ENCODE results near the gene HDAC10.

The HDAC10 gene, protein sequence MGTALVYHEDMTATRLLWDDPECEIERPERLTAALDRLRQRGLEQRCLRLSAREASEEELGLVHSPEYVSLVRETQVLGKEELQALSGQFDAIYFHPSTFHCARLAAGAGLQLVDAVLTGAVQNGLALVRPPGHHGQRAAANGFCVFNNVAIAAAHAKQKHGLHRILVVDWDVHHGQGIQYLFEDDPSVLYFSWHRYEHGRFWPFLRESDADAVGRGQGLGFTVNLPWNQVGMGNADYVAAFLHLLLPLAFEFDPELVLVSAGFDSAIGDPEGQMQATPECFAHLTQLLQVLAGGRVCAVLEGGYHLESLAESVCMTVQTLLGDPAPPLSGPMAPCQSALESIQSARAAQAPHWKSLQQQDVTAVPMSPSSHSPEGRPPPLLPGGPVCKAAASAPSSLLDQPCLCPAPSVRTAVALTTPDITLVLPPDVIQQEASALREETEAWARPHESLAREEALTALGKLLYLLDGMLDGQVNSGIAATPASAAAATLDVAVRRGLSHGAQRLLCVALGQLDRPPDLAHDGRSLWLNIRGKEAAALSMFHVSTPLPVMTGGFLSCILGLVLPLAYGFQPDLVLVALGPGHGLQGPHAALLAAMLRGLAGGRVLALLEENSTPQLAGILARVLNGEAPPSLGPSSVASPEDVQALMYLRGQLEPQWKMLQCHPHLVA

DNA sequence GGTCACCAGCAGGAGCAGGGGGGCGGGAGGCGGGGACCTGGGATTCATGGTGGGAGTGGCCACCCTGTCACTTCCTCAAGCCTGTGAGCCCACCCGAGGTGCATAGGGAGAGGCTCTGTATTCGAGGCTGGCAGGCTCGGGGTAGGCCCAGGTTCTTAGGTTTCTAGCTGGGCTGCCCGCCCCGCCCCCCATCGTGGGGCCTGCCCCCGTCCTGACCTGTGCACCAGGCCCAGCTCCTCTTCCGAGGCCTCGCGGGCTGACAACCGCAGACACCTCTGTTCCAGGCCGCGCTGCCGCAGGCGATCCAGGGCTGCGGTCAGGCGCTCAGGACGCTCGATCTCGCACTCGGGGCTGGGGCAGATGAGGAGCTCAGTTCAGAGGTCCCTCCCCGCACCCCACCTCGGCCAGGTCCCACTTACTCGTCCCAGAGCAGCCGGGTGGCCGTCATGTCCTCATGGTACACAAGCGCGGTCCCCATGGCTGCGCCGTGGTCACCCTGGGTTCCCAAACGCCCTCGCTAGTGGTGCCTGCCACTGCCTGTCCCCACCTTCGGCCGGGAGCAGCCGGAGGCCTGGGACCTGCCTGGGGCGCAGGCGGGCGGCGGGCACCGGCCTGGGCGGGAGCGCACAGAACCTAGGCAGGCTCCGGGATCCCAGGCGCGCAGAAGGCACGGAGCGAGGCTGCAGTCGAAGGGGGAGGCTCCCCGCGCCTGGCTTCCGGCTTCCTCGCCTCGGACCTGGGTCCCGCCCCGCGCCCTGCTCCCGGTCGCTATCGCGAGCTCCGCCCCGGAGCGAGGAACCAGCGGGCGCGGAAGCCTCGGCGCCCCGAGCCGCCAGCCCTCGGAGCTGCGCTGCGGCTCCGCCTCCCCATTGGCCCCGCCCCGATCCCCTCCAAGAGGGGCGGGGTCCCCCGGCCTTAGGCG, at the start of gene HDAC10:
Gene HDAC10, minus strand, starts transcription at position 711 of the 922 bp plus-strand sequence. Its CDS starts 233 bp downstream, at position 478.
- peak within 1 kb of the TSS; percentile 63 to 66 for H3K4me3 ChIP-seq (ENCODE audit: low read depth in 1 of 2, low read length in 2 of 2)
- no peaks in the 10 kb centered on the region for H3K27me3 ChIP-seq (ENCODE audit: control insufficient read depth in 1 of 2, insufficient read depth in 2 of 2, low read length in 2 of 2)
- H3K27ac ChIP-seq (ENCODE audit: low read depth, low read length): peak within 1 kb of the TSS; percentile 52
- peaks cover 19% of the 10 kb centered on the region for H3K4me1 ChIP-seq (ENCODE audit: insufficient read depth, low read length)
- H3K9me3 ChIP-seq (ENCODE audit: low read length): no peaks in the 10 kb centered on the region
- H3K36me3 ChIP-seq (ENCODE audit: insufficient read depth, low read length): peaks cover 9% of the 10 kb centered on the region
- peak within 1 kb of the TSS; percentile 44 for H3K9ac ChIP-seq (ENCODE audit: low read length)

DNA sequence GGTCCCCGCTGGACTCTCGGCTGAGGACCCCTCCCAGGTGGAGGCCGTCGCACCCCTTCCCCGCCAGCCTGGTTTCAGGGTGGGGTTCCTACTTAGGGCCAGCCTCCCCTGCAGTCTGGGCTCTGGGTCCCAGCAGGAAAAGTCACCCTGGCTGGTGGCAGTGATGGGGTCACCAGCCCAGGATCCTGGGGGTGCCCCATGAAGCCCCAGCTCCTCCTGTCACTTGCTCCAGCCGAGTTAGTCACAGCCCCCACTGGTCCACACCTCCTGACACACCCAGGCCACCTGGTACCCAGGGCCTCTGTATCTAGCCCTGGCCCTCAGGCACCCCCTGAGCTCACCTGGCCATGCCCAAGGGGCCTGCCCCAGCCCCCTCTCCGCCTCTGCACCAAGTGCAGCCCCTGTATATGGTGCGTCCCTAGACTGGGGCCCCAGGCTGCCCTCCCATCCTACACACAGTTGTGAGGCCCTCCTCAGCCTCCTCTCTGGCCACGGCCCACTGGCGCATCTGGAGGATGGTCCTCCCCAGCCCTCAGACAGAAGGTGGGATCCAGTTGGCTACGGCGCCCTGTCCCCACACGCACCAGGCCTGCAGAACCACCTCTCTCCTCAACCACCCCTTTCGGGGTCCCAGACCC, 49.7 kb upstream of the HDAC10 start:
- H3K27ac ChIP-seq (ENCODE audit: low read depth, low read length): peak overlapping the region; percentile 35
- H3K9ac ChIP-seq (ENCODE audit: low read length): peak overlapping the region; percentile 5
- H3K9me3 ChIP-seq (ENCODE audit: low read length): no peaks in the 10 kb centered on the region
- no peaks in the 10 kb centered on the region for H3K36me3 ChIP-seq (ENCODE audit: insufficient read depth, low read length)
- no peak overlapping the region for H3K4me3 ChIP-seq (ENCODE audit: low read depth in 1 of 2, low read length in 2 of 2)
- H3K27me3 ChIP-seq (ENCODE audit: control insufficient read depth in 1 of 2, insufficient read depth in 2 of 2, low read length in 2 of 2): no peaks in the 10 kb centered on the region
- H3K4me1 ChIP-seq (ENCODE audit: insufficient read depth, low read length): peaks cover 70% of the 10 kb centered on the region

DNA sequence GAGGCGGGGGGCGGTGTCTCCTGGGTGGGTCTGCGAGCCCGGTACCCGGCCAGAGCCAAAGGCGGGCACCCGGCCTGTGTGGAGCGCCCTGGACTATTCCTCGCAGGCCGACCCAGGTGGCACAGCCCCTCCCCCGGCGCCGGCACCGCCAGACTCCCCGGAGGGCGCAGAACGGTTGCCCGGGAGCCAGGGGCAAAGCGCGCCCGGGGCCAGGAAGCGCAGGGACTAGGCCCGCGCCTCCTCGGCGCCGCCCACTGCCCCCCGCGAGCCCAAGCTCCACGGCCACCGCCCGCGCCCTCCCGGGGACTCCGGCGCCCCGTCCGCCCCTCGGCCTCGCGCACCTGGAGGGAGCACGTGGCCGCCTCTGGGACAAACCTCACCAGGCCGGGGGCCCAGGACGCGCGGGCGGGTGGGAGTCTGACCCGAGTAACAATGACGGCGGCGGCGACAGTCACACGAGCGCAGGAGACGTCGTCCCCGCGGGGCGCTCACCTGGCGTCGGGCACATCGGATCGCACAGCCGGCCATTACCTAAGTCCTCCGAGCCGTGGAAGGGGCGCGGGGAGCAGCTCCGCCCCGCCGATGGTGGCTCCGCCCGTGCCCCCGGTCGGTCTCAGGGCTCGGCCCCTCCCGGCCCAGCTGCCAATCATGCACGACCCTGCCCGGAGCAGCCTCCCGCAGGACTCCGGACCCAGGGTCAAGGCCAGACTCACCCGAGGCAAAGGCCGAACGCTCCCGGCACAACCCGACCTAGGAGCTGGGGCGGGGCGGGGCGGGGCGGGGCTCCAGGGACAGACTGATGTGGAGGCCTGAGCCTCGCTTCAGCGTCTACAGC, 48.9 kb upstream of the HDAC10 start:
- Histone ChIP-seq H3K36me3 (ENCODE audit: insufficient read depth, low read length) (no peaks in the 10 kb centered on the region), H3K4me3 (ENCODE audit: low read depth in 1 of 2, low read length in 2 of 2) (no peak overlapping the region), H3K27me3 (ENCODE audit: control insufficient read depth in 1 of 2, insufficient read depth in 2 of 2, low read length in 2 of 2) (no peaks in the 10 kb centered on the region), H3K4me1 (ENCODE audit: insufficient read depth, low read length) (peaks cover 69% of the 10 kb centered on the region), H3K27ac (ENCODE audit: low read depth, low read length) (peak overlapping the region; percentile 1), H3K9me3 (ENCODE audit: low read length) (no peaks in the 10 kb centered on the region), H3K9ac (ENCODE audit: low read length) (no peak overlapping the region)

DNA sequence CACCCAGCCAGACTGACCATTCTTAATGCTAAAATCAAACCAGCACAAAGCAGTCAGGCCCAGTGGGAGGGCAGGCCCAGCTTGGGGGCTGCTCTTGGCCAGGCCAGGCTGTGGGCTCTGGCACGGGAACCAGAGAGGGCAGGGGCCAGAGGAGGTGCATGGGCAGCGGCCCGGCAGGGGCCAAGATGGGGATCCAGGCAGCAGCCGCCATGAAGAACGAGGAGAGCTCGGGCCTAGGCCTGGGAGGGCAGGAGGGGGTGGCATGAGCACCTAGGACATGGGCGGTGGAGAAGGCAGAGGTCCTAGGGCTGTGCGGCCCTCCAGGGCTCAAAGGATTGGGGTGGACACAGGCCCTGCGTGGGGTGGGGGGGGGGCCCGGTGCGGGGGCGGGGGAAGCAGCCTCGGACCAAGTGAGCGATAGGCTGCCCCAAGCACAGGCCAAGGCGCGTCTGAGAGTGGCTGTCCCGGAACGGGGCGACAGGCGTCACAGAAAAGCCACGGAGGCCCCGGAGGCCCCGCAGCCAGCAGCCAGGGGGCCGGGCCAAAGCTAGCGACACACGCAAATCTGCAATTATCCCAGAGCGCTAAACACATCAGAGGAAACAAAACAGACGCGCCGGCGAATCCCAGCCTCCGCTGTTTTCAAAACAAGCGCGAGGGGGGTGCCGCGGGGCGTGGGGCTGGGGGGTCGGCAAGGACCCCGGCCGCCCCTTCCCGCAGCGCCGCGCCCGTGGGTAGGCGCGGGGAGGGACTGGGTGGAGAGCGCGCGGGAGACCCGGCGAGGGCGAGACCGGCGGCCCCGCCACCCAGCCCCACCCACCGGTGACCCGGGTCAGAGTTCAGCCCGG, 48.1 kb upstream of the HDAC10 start:
- Histone ChIP-seq H3K4me1 (ENCODE audit: insufficient read depth, low read length) (peaks cover 68% of the 10 kb centered on the region), H3K9ac (ENCODE audit: low read length) (no peak overlapping the region), H3K36me3 (ENCODE audit: insufficient read depth, low read length) (no peaks in the 10 kb centered on the region), H3K27me3 (ENCODE audit: control insufficient read depth in 1 of 2, insufficient read depth in 2 of 2, low read length in 2 of 2) (no peaks in the 10 kb centered on the region), H3K27ac (ENCODE audit: low read depth, low read length) (peak overlapping the region; percentile 1), H3K9me3 (ENCODE audit: low read length) (no peaks in the 10 kb centered on the region), H3K4me3 (ENCODE audit: low read depth in 1 of 2, low read length in 2 of 2) (no peak overlapping the region)

DNA sequence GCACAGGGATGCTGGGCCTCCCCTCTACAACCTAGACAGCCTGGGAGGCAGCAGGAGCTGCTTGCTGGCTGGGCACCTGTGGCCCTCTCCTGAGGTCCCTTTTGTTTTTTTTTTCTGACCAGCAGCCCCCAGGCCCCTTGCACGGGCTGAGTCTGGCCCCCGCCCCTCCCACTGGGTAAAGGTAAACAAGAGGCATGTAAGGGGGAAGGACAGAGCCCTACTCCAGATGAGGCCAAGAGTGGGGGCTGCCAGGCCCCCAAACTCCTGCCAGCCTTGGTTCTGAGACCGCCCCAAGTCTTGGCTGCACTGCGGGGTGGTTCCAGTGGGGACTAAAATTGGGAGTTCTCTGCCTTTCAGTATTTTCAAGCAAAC, 47.2 kb upstream of the HDAC10 start:
- H3K4me3 ChIP-seq (ENCODE audit: low read depth in 1 of 2, low read length in 2 of 2): no peak overlapping the region
- H3K9me3 ChIP-seq (ENCODE audit: low read length): no peaks in the 10 kb centered on the region
- H3K36me3 ChIP-seq (ENCODE audit: insufficient read depth, low read length): no peaks in the 10 kb centered on the region
- no peak overlapping the region for H3K27ac ChIP-seq (ENCODE audit: low read depth, low read length)
- no peaks in the 10 kb centered on the region for H3K27me3 ChIP-seq (ENCODE audit: control insufficient read depth in 1 of 2, insufficient read depth in 2 of 2, low read length in 2 of 2)
- H3K4me1 ChIP-seq (ENCODE audit: insufficient read depth, low read length): peaks cover 66% of the 10 kb centered on the region
- H3K9ac ChIP-seq (ENCODE audit: low read length): no peak overlapping the region

DNA sequence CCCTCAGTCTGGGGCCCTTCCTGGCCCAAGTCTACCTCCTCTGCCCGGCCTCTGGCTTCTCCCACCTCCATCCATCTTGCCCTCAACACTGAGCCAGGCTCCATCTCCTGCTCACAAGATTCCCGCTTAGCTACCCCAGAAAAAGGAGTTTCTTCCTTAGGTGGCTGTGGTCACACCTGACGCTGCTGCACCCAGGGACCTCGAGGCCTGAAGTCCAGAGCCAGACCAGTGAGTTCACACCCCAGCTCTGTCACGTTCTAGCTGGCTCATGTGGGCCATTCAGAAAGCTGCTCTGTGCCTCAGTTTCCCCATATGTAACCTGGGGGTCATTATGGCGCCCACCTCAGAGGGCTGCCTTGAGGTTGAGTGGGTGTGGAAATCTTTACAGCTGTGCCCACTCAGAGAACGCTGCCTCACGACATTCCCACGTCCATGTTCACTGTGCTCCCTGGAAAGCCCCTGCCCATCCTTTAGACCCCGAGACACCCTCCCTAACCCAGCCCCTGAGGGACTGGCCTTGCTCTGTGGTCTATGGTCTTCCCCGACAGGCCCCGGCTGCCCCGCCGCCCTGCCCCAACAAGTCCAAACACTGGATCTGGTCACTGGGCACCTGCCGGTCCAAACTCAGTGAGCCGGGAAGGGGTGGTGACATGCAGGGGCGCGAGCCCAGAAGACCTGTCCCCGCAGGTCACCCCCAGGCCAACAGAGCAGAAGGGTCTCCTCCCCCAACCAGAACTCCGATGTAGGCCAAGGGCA, 46.6 kb upstream of the HDAC10 start:
- no peak overlapping the region for H3K27ac ChIP-seq (ENCODE audit: low read depth, low read length)
- H3K4me1 ChIP-seq (ENCODE audit: insufficient read depth, low read length): peaks cover 65% of the 10 kb centered on the region
- no peaks in the 10 kb centered on the region for H3K9me3 ChIP-seq (ENCODE audit: low read length)
- no peak overlapping the region for H3K9ac ChIP-seq (ENCODE audit: low read length)
- no peak overlapping the region for H3K4me3 ChIP-seq (ENCODE audit: low read depth in 1 of 2, low read length in 2 of 2)
- H3K36me3 ChIP-seq (ENCODE audit: insufficient read depth, low read length): no peaks in the 10 kb centered on the region
- no peaks in the 10 kb centered on the region for H3K27me3 ChIP-seq (ENCODE audit: control insufficient read depth in 1 of 2, insufficient read depth in 2 of 2, low read length in 2 of 2)

DNA sequence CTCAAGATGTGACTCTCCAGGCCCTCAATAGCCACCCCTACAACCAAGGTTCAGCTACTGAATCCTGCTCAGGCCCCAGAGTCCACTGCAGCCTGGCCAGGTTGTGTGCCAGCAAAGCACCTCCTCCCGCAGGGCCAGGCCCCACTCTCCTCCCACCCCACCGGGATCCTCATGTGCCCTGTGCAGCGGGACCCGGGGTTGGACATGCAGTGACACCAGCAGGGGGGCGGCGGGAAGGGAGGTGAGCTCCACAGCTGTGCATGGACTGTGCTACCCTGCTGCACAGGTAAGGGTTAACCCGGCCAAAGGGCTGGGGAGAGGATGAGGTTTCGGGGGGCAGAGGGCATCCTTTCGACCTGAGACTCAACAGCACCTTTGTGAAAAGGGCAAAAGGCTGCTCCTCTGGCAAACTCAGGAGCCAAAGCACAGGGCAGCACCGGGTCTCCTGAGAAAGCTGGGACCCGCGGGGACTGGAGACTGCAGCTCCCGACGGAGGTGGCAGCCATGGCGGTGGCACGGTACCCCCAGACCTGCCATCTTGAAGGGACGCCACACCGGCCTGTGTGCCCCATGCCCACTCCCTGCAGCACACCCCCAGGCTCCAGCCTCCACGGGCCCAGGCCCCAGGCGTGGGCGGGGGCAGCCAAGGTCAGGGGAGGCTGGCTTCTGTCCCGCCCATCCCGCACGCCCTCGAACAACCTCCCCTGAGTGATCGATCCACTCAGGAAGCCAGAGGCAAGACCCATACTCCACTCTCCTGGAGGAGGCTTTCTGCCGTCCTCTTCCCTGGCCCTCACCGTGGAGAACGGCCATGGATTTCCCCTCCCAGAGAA, 45.8 kb upstream of the HDAC10 start:
- Histone ChIP-seq H3K9ac (ENCODE audit: low read length) (no peak overlapping the region), H3K4me3 (ENCODE audit: low read depth in 1 of 2, low read length in 2 of 2) (no peak overlapping the region), H3K9me3 (ENCODE audit: low read length) (no peaks in the 10 kb centered on the region), H3K27ac (ENCODE audit: low read depth, low read length) (no peak overlapping the region), H3K36me3 (ENCODE audit: insufficient read depth, low read length) (peaks cover under 1% of the 10 kb centered on the region), H3K27me3 (ENCODE audit: control insufficient read depth in 1 of 2, insufficient read depth in 2 of 2, low read length in 2 of 2) (no peaks in the 10 kb centered on the region), H3K4me1 (ENCODE audit: insufficient read depth, low read length) (peaks cover 62% of the 10 kb centered on the region)

DNA sequence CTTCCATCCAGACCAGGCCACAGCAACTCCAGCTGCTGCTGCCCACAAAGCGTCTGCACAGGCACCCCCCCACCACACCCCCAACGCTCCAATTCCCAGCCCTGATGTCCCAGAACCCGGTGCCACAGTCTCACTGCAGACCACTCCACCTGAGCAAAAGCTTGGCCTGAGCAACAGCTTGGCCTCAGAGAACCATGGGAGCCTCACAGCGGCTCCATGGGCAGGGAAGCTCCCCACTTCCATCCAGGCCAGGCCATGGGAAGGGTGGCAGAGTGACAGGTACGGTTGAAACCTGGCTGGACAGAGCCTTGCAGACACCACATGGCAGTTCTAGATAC, 43.2 kb upstream of the HDAC10 start:
- Histone ChIP-seq H3K9me3 (ENCODE audit: low read length) (no peaks in the 10 kb centered on the region), H3K36me3 (ENCODE audit: insufficient read depth, low read length) (peaks cover 15% of the 10 kb centered on the region), H3K4me1 (ENCODE audit: insufficient read depth, low read length) (peaks cover 48% of the 10 kb centered on the region), H3K4me3 (ENCODE audit: low read depth in 1 of 2, low read length in 2 of 2) (no peak overlapping the region), H3K27ac (ENCODE audit: low read depth, low read length) (peak overlapping the region; percentile 68), H3K27me3 (ENCODE audit: control insufficient read depth in 1 of 2, insufficient read depth in 2 of 2, low read length in 2 of 2) (no peaks in the 10 kb centered on the region), H3K9ac (ENCODE audit: low read length) (no peak overlapping the region)
